DMS 273 (cell line): ENCODE measurements around the gene TM9SF3.
A peak's percentile ranks its signal among the peaks of the same experiment; 100 is the strongest.

Source experiments
- DNase-seq: peaks from one replicate; lab custom pipeline; 2025; ENCODE audit not compliant: unreplicated experiment; lab: John Stamatoyannopoulos, UW

The TM9SF3 gene

GRCh38 chr10:96586419-96587263 is at the start of gene TM9SF3:
Gene TM9SF3, minus strand, starts transcription at chr10:96587012. Its CDS starts 177 bp downstream, at chr10:96586835.
- peak; percentile 91 for DNase-seq

DNA sequence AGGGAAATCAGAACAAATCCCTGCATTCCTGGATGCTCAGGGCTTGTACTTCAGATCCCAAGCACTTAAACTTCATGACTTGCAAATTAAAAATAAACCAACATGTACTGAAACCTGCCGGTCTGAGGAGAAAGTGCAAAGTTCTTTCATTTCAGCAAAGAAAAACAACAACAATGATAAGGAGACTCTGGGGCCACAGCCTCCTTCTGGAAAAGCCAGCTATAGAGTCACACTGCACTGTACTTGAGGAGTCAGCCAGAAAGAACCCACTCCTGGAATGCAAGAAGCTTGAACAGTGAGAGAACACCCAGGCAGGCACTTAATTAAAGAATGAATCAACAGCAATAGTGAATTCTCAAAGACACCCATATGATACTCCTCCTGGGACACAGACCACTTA is 49.7 kb upstream of the TM9SF3 start:
- DNase-seq, result no peak

- peak; percentile 13 for DNase-seq
Measured at GRCh38 chr10:96632974-96633710, 46.3 kb upstream of the TM9SF3 start.

DNA sequence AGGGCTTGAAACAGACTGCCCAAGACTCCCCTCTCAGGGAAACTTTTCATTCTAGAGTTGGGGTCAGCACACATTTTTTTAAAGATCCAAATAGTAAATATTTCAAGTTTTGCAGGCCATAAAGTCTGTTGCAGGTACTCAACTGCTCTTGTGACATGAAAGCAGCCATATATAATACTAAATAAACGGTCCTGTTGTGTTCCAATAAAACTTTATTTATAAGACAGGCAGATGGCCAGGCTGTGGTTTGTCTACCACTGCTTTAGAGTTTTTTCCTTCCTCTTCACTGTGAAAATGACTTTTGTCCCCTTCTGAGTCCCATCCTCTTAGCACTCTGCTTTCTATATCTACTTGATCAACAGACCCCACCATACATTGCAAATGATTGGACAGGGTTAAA is 40.5 kb upstream of the TM9SF3 start:
- no peak for DNase-seq

DNA sequence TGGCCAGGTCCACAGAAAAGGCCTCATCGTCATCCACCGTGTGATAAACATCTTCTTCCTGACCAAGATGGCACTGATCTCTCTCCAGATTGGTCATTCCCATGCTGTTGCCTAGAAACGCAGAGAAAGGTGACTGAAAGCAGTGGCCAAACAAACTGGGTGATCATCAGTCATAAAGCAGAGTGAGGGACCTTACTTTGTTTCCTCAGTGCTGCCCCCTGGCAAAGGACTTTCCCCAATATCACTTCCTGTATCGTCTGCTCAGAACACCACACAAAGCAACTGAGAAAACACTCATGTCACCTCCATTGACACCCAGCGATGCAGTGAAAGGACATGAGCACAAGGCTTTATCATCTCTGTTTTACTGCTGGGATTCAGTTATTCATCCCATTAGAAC is 40.0 kb upstream of the TM9SF3 start:
- peak; percentile 9 for DNase-seq

DNA sequence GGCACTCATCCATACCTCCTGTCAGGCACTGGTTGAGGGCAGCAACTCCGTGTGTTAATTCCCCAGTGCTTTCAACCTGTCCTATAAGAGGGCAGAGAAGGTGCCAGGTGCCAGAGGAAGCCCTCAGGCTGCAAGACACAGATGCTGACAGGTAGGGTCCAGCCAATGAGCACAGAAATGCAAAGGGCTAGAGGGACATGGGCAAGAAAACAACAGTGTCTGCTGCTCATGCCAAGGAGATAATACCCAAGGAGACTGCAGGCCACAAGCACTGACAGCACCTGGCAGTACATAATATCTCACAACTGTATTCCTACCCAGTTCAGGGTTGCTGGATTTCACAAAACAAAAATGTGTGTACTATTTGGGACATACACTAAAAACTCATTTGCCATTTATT is 38.4 kb upstream of the TM9SF3 start:
- DNase-seq, result no peak

DNA sequence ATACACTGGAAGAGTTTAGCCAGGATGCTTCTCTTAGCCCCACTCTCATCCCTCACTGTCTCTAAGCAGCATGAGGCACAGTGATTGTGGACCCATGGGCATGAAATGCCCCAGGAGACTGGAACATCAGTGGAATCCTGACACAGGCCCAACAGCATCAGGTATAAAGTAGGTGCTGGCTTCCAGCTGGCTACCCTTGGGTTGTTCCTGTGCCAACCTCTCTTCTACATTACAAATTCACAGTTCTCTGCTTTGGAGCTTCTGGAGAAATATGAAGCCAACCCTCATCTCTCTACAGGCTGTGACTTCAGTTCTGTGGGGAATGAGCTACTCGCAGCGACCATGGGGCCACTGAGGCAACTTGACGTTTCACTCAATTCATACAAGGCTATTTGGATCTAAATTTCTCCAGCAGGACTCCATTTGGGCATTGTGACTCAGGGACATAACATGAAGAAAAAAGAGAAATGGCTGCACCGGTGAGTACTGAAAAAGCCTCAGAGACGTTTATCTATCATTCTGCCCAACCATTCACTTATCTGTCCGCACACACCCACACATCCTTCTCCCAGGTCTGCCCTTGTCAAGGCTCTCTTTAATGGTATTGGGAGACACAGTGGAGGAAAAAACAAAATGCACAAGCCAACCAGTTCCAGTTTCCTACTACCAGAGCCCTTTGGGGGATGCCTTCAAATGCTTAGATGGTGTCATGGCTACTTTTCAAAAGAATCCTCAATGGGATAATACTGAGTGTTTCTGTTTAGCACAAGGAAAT is 35.4 kb upstream of the TM9SF3 start:
- DNase-seq, result no peak

GRCh38 chr10:96619796-96620773 is 33.3 kb upstream of the TM9SF3 start:
- DNase-seq, result no peak

GRCh38 chr10:96619120-96619519 is 32.3 kb upstream of the TM9SF3 start:
- peak; percentile 25 for DNase-seq

- peak; percentile 65 for DNase-seq
Measured at GRCh38 chr10:96618653-96619052, 31.8 kb upstream of the TM9SF3 start.

DNA sequence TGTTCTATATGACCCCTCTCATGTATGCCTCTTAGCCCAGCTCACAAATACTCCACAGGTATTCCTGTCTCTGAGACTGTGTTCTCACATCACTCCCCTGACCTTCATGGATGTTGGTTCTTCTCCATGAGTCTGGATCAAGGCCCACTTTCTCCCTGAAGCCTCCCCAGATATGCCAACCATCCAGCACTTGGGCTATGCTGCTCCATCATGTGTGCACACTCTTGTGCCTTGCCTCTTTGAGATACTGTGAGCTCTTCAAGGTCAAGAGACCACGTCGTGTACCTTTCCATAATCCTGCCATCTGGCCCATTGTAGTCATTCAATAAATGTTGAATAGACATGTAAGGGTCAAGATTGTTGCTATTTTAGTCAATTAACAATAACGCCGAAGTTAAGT is 30.1 kb upstream of the TM9SF3 start:
- no peak for DNase-seq

GRCh38 chr10:96614515-96614914 is 27.7 kb upstream of the TM9SF3 start:
- peak; percentile 93 for DNase-seq

- no peak for DNase-seq
Measured at GRCh38 chr10:96613576-96613975, 26.8 kb upstream of the TM9SF3 start.

GRCh38 chr10:96612055-96612830 is 25.4 kb upstream of the TM9SF3 start:
- no peak for DNase-seq

DNA sequence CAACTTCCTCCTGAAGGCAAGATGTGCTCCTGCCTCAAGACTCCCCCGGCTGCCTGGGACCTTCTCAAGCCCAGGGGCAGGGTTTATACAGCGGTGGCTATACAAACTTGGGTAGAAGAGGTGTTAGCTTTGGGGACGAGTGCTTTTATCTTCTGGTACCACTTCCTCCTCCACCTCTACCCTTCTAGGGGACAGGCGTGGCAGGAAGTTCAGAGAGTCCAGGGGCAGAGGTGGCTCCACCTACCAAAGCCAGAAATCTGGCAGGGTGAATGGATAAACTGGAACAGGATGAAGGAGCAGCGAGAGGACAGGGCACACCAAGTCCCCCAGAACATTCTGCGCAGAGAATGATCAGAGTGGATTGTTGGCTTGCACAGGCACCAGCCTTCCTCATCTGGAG is 24.0 kb upstream of the TM9SF3 start:
- DNase-seq, result no peak

- DNase-seq, result peak; percentile 28
Measured at GRCh38 chr10:96609510-96609909, 22.7 kb upstream of the TM9SF3 start.

- no peak for DNase-seq
Measured at GRCh38 chr10:96608805-96609204, 22.0 kb upstream of the TM9SF3 start.

- DNase-seq, result no peak
Measured at GRCh38 chr10:96608262-96608661, 21.4 kb upstream of the TM9SF3 start.

GRCh38 chr10:96606946-96607345 is 20.1 kb upstream of the TM9SF3 start:
- DNase-seq, result no peak

DNA sequence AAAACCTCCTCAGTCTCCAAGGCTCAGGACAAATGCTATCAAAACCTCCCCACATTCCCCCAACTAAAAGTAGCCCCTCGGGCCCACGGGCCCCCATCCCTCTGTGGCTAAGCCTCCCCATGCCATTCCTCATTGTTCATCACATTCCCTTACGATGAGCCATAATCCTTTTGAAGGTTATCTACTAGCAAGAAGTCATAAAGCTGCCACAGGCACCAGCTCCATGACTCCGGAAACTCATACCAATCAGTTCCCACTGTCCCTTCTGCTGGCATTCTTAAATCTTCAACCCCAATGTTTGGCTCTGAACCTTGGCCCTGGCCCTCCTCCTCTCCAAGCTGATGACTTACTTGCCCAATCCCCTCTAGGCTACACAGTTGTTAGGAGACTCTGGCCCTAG is 19.4 kb upstream of the TM9SF3 start:
- DNase-seq, result no peak
